BLaER1 (cell line): ENCODE data around the gene DDX31.
A peak's percentile ranks its signal among the peaks of the same experiment; 100 is the strongest.

Experiments used
- H3K27ac ChIP-seq: shearing (Covaris generic); formaldehyde crosslinking; 2 replicates; pipeline ENCODE4 v1.8.1; 2022
- H3K27me3 ChIP-seq: shearing (Covaris generic); formaldehyde crosslinking; 2 replicates; pipeline ENCODE4 v1.8.1; 2022
- H3K36me3 ChIP-seq: shearing (Covaris generic); formaldehyde crosslinking; 2 replicates; pipeline ENCODE4 v1.8.1; 2022
- H3K4me1 ChIP-seq: shearing (Covaris generic); formaldehyde crosslinking; 2 replicates; pipeline ENCODE4 v1.8.1; 2022
- H3K4me2 ChIP-seq: shearing (Covaris generic); formaldehyde crosslinking; 2 replicates; pipeline ENCODE4 v1.8.1; 2022
- H3K4me3 ChIP-seq: shearing (Covaris generic); formaldehyde crosslinking; 2 replicates; pipeline ENCODE4 v1.8.1; 2022
- H3K9ac ChIP-seq: shearing (Covaris generic); formaldehyde crosslinking; 2 replicates; pipeline ENCODE4 v1.8.1; 2022
- H3K9me3 ChIP-seq: shearing (Covaris generic); formaldehyde crosslinking; 2 replicates; pipeline ENCODE4 v1.8.1; 2022
- H4K20me1 ChIP-seq: shearing (Covaris generic); formaldehyde crosslinking; 2 replicates; pipeline ENCODE4 v1.8.1; 2022
- Cebpa-rat ChIP-seq: shearing (Covaris generic); IDR thresholded peaks from 2 replicates; pipeline ENCODE4 v1.8.1; 2022

The DDX31 gene

DNA sequence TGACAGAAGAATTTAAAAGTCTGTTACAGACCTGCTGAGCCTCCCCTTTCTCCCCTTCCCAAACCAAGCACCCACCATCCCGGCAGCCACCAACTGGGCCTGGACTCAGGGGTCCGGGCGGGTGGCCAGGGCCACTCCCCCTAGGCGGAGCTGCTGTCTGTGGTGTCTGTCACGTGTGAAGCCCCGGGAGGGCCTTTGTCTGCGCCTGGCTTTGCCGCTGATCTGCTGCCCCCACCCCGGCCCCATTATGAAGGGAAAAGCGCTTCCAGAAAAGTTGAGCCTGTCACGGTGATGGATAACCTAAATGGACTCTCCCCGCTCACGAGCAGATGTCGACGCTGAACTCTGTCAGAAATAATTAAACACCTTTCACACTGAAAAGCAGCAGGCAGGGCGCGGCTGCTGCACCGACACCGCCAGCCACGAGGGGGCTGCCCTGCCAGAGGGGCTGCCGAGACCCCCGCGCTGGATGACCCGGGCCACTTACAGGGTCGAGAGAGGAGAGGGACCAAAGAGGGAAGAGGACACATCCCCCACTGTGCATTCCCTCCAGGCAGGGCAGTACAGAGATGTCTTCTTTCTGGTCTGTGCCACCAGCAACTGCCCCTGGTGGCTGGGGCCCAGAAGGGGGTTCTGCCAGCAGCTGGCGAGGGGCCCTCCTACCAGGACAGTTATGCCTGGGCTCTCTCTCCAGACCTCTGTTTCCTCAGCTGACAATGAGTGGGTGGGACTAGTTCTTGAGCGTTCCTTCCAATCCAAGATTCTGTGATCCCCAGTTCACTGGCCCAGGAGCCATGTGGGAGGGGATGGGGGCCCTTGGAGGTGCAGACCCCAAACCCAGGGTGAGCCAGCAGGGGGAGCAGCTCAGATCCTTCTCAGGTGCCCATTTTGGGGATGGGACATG lies 123.4 kb downstream of the DDX31 start:
- Histone ChIP-seq H3K4me1 (peaks cover 26% of the 10 kb centered on the region), H3K27ac (peak overlapping the region; percentile 68), H3K4me2 (peak overlapping the region; percentile 89), H3K36me3 (no peaks in the 10 kb centered on the region), H3K27me3 (no peaks in the 10 kb centered on the region), H3K9me3 (no peaks in the 10 kb centered on the region), H3K9ac (peak overlapping the region; percentile 70), H3K4me3 (peak overlapping the region; percentile 59), H4K20me1 (no peaks in the 10 kb centered on the region)
- TF ChIP-seq Cebpa-rat = no peak

- no peak overlapping the region for H3K4me3 ChIP-seq
- peak overlapping the region; percentile 70; the same call in 1 of the 2 replicates for H3K9ac ChIP-seq
- TF ChIP-seq Cebpa-rat = no peak
- peaks cover 26% of the 10 kb centered on the region for H3K4me1 ChIP-seq
- no peaks in the 10 kb centered on the region for H3K36me3 ChIP-seq
- peak overlapping the region; percentile 89 for H3K4me2 ChIP-seq
- H3K27me3 ChIP-seq = no peaks in the 10 kb centered on the region
- peak overlapping the region; percentile 68; the same call in 1 of the 2 replicates for H3K27ac ChIP-seq
- no peaks in the 10 kb centered on the region for H3K9me3 ChIP-seq
- no peaks in the 10 kb centered on the region for H4K20me1 ChIP-seq
These were observed 124.2 kb downstream of the DDX31 start for GRCh38 chr9:132545578-132545977.

DNA sequence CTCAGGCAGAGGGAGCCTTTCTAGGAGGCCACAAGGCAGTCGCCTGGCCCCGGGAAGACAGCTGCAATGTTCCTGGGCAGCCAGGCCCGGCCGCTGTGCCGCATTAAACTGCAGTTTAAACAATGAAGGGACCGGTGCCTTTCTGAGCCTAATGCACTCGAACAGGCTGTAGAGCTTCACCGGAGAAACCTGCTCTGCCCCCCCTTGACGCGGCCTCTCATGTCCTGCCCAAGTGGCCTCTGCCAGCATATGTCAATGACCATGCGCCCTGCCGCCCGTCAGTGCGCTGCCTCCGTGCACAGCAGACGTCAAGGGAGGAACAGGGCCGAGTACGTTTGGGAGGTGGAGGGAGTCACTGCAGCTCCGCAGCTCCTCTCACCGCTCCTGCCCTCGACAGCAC lies 125.8 kb downstream of the DDX31 start:
- no peaks in the 10 kb centered on the region for H3K9me3 ChIP-seq
- H3K4me2 ChIP-seq = no peak overlapping the region
- H3K4me1 ChIP-seq = peaks cover 26% of the 10 kb centered on the region
- no peak overlapping the region for H3K9ac ChIP-seq
- H3K27ac ChIP-seq = no peak overlapping the region
- no peak for TF ChIP-seq Cebpa-rat
- no peaks in the 10 kb centered on the region for H3K27me3 ChIP-seq
- H4K20me1 ChIP-seq = no peaks in the 10 kb centered on the region
- H3K4me3 ChIP-seq = no peak overlapping the region
- H3K36me3 ChIP-seq = no peaks in the 10 kb centered on the region

DNA sequence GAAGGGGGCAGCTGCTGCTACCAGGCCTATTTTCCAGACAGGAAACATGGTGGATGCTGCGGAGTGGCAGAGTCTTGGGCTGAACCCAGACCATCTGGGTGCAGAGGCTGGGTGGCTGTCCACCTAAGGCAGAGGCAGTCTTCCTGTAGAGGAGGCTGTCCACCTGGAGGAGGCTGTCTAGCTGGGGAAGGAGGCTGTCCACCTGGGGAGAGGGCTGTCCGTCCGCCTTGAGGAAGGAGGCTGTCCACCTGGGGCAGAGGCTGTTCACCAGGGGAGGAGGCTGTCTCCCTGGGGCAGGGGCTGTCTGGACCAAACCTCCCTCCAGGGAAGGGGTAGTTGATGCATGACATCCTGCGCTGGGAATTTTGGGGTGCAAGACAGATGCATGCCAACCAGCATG lies 126.5 kb downstream of the DDX31 start:
- H4K20me1 ChIP-seq = no peaks in the 10 kb centered on the region
- TF ChIP-seq Cebpa-rat = no peak
- H3K9me3 ChIP-seq = no peaks in the 10 kb centered on the region
- H3K36me3 ChIP-seq = no peaks in the 10 kb centered on the region
- H3K4me1 ChIP-seq = peaks cover 26% of the 10 kb centered on the region
- H3K27me3 ChIP-seq = no peaks in the 10 kb centered on the region
- H3K9ac ChIP-seq = no peak overlapping the region
- no peak overlapping the region for H3K4me3 ChIP-seq
- no peak overlapping the region for H3K27ac ChIP-seq
- H3K4me2 ChIP-seq = no peak overlapping the region
